ENCODE results near the gene TRIM26.

DNA sequence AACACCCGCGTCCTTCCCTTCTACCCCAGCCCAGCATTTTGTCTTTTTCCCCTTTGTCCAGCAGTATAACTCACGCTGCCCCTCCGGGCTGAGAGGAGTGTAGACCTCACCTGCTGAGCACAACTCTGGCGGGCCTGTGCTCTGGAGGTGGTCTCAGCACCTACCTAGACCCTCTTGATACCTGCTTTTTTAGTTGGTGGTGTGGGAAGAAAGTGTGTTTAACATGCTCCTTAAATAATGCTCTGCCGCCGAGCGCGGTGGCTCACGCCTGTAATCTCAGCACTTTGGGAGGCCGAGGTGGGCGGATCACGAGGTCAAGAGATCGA lies 1.4 kb upstream of the TRIM26 start:
- TF ChIP-seq EZH2 (IDR thresholded peaks at IDR 0.05; ENCODE audit: borderline replicate concordance, low read depth, low read length, severe bottlenecking) = no peak
- TF ChIP-seq, protein P1, sequence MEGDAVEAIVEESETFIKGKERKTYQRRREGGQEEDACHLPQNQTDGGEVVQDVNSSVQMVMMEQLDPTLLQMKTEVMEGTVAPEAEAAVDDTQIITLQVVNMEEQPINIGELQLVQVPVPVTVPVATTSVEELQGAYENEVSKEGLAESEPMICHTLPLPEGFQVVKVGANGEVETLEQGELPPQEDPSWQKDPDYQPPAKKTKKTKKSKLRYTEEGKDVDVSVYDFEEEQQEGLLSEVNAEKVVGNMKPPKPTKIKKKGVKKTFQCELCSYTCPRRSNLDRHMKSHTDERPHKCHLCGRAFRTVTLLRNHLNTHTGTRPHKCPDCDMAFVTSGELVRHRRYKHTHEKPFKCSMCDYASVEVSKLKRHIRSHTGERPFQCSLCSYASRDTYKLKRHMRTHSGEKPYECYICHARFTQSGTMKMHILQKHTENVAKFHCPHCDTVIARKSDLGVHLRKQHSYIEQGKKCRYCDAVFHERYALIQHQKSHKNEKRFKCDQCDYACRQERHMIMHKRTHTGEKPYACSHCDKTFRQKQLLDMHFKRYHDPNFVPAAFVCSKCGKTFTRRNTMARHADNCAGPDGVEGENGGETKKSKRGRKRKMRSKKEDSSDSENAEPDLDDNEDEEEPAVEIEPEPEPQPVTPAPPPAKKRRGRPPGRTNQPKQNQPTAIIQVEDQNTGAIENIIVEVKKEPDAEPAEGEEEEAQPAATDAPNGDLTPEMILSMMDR (IDR thresholded peaks at IDR 0.05; ENCODE audit: borderline replicate concordance, extremely low read depth, low read length, poor library complexity, severe bottlenecking) = no peak

Data from DND-41 (cell line).